Activated T-helper 1 cell treated with anti-CD3 and anti-CD28 coated beads, Interleukin-12 subunit alpha, Interleukin-12 subunit beta, Interleukin-2, Interleukin-4 antibody, amounts not matched to agents 30 ng/mL and 10 ng/mL and 1 ng/mL, durations not matched to agents 14 hours and 24 hours and 36 hours (primary cell): ENCODE results near the gene IL9. TPM values are rescaled to one million over a fixed set of nuclear protein-coding genes. Genes with fewer than 3 reads are reported as not detected.

ENCODE experiments used
- DNase-seq: peaks from one replicate; pipeline ENCODE4 v3.0.0; 2021; ENCODE audit warnings: low spot score
- H3K27ac Mint-ChIP-seq: one replicate; pipeline ENCODE4 v1.8.0; 2021; ENCODE audit warnings: mild to moderate bottlenecking, mixed read lengths
- H3K27me3 Mint-ChIP-seq: one replicate; pipeline ENCODE4 v1.8.0; 2022; ENCODE audit warnings: mild to moderate bottlenecking, moderate library complexity, mixed read lengths; ENCODE audit not compliant: insufficient read depth
- H3K36me3 Mint-ChIP-seq: one replicate; pipeline ENCODE4 v1.8.0; 2021; ENCODE audit warnings: low read depth, mixed read lengths
- H3K4me1 Mint-ChIP-seq: one replicate; pipeline ENCODE4 v1.8.0; 2021; ENCODE audit warnings: low read depth, mixed read lengths
- H3K4me3 Mint-ChIP-seq: one replicate; pipeline ENCODE4 v1.8.0; 2021; ENCODE audit warnings: mild to moderate bottlenecking, moderate library complexity, mixed read lengths
- H3K9me3 Mint-ChIP-seq: one replicate; pipeline ENCODE4 v1.8.0; 2021; ENCODE audit warnings: mixed read lengths
- intact Hi-C: fragments of 100-400 bp; cut with micrococcal nuclease; formaldehyde crosslinking; loops from one replicate; pipeline ENCODE4 v1.15.1; 2024
- total RNA-seq: library from RNA; stranded (reverse); gene quantifications from 2 replicates; pipeline ENCODE4 v1.2.3, GENCODE V29; 2022

Gene IL9
- total RNA-seq, 1 donor from 2014 or later: 0.36 TPM

DNA sequence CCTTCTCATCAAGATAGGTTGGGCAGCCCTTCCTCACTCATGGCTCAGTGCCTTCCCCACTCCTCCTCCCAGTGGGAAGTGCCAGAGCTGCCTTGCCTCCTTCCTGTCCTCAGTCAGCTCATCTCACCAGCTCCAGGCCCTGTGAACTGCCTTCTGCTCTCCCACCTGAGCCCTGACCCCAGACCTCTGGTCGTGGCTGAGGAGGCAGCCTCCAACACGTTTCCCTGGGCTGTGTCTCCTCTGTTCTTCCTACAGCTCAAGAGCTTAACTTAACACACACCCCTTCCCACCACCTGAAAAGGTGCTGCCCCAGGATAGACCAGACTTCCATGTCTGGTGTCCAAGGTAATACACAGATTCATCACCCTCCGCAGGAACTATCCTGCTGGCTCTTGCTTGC lies 21.2 kb downstream of the IL9 start:
- H3K27ac Mint-ChIP-seq: no peak overlapping the region
- peaks cover 4% of the 10 kb centered on the region for H3K27me3 Mint-ChIP-seq
- H3K4me1 Mint-ChIP-seq: no peaks in the 10 kb centered on the region
- intact Hi-C loops: no loop called here
- H3K36me3 Mint-ChIP-seq: no peaks in the 10 kb centered on the region
- no peak for DNase-seq
- H3K4me3 Mint-ChIP-seq: no peak overlapping the region
- H3K9me3 Mint-ChIP-seq: no peaks in the 10 kb centered on the region

DNA sequence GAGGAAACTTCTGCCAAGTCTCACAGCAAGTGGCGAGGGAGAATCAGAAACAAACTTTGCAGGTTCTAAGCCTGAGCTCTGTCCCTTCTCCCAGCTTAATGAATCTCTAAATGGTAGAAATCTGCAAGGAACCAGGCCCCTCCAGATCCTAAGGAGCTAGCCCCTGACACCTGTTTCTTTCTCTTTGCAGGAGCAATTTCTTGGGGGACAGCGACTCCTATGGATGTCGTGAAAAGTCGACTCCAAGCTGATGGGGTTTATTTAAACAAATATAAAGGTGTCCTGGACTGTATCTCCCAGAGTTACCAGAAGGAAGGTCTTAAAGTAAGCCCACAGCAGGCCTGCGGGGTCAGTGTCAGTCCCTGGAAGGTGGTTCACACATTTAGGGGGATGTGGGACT lies 21.8 kb downstream of the IL9 start:
- Mint-ChIP-seq H3K27ac (no peak overlapping the region), H3K4me1 (no peaks in the 10 kb centered on the region), H3K27me3 (peaks cover 4% of the 10 kb centered on the region), H3K36me3 (no peaks in the 10 kb centered on the region), H3K4me3 (no peak overlapping the region), H3K9me3 (no peaks in the 10 kb centered on the region)
- no peak for DNase-seq
- intact Hi-C loops: no loop called here

DNA sequence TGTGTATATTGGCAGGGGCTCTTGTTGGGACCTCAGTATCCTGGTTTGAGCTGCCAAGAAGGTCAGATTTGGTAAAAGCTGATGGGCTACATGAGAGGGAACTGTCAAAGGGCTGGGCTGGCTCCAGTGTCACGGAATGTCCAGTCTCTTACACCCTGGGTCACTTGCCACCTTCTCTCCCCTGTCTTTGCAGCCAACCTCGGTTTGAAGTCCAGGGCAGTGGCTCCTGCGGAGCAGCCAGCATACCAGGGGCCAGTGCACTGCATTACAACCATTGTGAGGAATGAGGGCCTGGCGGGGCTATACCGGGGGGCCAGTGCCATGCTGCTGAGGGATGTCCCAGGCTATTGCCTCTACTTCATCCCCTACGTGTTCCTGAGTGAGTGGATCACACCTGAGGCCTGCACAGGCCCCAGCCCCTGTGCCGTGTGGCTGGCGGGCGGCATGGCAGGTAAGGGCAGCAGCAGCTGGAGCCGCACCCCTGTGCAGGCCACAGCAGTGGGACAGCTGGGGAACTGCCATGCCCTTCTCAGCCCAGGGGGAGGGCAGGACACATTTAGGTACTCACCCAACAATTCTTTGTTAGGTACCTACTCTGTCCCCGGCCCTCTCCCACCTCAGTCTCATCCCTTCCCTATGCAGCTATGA lies 24.2 kb downstream of the IL9 start:
- H3K27ac Mint-ChIP-seq: no peak overlapping the region
- intact Hi-C loops: no loop called here
- H3K9me3 Mint-ChIP-seq: no peaks in the 10 kb centered on the region
- peaks cover 4% of the 10 kb centered on the region for H3K27me3 Mint-ChIP-seq
- no peaks in the 10 kb centered on the region for H3K4me1 Mint-ChIP-seq
- H3K4me3 Mint-ChIP-seq: no peak overlapping the region
- no peaks in the 10 kb centered on the region for H3K36me3 Mint-ChIP-seq
- no peak for DNase-seq

DNA sequence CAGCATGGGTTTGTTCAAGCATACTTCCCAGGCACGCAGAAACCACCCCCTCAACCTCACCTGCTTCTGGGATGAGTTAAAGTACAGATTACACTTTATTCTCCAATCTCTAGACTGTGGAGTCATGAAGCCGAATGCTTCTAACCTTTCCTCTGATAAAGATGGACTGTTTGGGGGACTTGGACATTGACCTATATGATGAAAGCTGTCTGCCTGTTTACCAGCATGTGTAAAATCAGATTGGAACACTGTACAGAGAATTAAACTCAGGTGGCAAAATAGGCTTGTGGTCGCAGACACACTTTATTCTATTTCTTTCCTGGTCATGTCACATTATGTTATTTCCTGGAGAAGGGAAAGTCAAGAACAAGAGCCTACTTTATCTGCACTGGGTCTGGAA lies 25.7 kb downstream of the IL9 start:
- Mint-ChIP-seq H3K27me3 (peaks cover 4% of the 10 kb centered on the region), H3K4me1 (no peaks in the 10 kb centered on the region), H3K36me3 (no peaks in the 10 kb centered on the region), H3K27ac (no peak overlapping the region), H3K9me3 (no peaks in the 10 kb centered on the region), H3K4me3 (no peak overlapping the region)
- intact Hi-C loops: no loop called here
- DNase-seq: no peak

DNA sequence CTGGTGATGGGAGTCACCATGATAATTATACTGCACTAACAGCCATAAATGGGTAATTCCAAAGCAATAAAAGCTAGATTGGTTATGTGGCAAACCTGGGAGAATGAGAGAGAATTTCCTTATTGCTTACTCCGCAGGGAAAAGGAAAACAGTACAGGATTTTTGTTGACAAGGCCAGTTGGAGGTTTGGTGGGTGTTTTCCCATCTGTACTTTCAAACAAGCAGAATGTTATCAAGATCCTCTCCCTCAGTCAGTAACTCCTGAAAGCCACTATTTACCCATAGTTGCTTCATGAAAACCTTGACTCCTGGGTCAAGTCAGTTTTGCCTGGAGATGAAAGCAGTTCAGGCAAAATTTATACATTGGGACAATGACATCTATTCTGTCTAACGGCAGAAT lies 26.4 kb downstream of the IL9 start:
- Mint-ChIP-seq H3K27ac (no peak overlapping the region), H3K27me3 (no peaks in the 10 kb centered on the region), H3K4me1 (no peaks in the 10 kb centered on the region), H3K36me3 (no peaks in the 10 kb centered on the region), H3K9me3 (no peaks in the 10 kb centered on the region), H3K4me3 (no peak overlapping the region)
- intact Hi-C loops: no loop called here
- no peak for DNase-seq

DNA sequence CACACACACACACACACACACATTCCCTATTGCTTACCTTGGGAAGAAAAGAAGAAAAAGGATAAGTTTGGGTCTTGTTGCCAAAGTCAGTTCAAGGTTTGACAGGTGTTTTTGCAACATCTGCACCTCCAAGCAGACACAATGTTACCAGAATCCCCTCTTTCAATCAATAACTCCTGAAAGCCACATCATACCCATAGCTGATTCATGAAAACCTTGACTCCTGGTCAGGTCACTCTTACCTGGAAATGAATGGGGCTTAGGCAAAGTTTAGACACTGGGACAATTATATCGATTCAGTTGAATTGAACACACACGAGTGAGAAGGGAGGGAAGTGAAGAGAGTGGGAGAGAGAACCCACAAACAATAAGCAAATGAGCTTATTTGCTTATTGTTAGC lies 27.0 kb downstream of the IL9 start:
- no peak overlapping the region for H3K27ac Mint-ChIP-seq
- no peaks in the 10 kb centered on the region for H3K9me3 Mint-ChIP-seq
- DNase-seq: no peak
- no peaks in the 10 kb centered on the region for H3K27me3 Mint-ChIP-seq
- intact Hi-C loops: no loop called here
- H3K4me1 Mint-ChIP-seq: no peaks in the 10 kb centered on the region
- H3K36me3 Mint-ChIP-seq: no peaks in the 10 kb centered on the region
- H3K4me3 Mint-ChIP-seq: no peak overlapping the region

DNA sequence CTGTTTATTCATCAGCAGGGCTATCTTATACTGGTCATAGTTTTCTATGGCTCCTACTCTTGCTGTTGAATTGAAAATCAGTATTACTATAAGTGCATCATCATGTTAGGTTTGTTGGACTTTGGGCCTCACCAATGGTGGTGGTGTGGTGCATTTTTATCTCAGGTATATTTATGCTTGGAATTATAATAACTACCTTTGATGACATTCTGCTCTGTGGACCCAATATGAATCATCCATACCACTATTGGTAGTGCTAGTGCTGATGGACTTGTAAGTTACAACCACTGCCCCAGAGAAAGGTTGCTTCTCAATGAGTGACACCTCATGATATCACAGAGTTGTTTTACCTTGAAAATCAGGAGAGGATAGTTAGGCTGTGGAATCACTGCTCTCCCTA lies 28.0 kb downstream of the IL9 start:
- intact Hi-C loops: no loop called here
- no peaks in the 10 kb centered on the region for H3K27me3 Mint-ChIP-seq
- H3K9me3 Mint-ChIP-seq: no peaks in the 10 kb centered on the region
- no peak overlapping the region for H3K4me3 Mint-ChIP-seq
- no peak for DNase-seq
- H3K36me3 Mint-ChIP-seq: no peaks in the 10 kb centered on the region
- no peaks in the 10 kb centered on the region for H3K4me1 Mint-ChIP-seq
- H3K27ac Mint-ChIP-seq: no peak overlapping the region

DNA sequence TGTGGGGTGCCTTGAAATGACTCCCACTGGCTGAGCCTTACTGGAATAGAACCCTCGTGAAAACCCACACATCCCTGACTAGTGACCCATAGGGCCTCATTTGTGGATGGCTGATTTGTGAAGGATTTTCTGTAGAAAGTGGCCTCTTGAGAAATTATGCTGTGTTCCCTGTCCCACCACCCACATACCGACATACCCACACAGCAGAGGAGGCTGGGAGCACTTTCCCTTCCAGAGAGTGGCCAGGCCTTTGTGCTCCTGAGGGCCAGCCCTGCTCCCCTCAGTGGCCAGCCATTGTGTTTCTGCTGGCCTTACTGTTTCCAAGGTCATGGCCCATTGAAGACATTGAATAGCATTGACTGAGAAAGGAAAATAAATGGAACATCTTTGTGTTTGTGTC lies 29.6 kb downstream of the IL9 start:
- Mint-ChIP-seq H3K4me3 (no peak overlapping the region), H3K4me1 (no peaks in the 10 kb centered on the region), H3K36me3 (no peaks in the 10 kb centered on the region), H3K27me3 (no peaks in the 10 kb centered on the region), H3K27ac (no peak overlapping the region), H3K9me3 (no peaks in the 10 kb centered on the region)
- intact Hi-C loops: no loop called here
- no peak for DNase-seq

DNA sequence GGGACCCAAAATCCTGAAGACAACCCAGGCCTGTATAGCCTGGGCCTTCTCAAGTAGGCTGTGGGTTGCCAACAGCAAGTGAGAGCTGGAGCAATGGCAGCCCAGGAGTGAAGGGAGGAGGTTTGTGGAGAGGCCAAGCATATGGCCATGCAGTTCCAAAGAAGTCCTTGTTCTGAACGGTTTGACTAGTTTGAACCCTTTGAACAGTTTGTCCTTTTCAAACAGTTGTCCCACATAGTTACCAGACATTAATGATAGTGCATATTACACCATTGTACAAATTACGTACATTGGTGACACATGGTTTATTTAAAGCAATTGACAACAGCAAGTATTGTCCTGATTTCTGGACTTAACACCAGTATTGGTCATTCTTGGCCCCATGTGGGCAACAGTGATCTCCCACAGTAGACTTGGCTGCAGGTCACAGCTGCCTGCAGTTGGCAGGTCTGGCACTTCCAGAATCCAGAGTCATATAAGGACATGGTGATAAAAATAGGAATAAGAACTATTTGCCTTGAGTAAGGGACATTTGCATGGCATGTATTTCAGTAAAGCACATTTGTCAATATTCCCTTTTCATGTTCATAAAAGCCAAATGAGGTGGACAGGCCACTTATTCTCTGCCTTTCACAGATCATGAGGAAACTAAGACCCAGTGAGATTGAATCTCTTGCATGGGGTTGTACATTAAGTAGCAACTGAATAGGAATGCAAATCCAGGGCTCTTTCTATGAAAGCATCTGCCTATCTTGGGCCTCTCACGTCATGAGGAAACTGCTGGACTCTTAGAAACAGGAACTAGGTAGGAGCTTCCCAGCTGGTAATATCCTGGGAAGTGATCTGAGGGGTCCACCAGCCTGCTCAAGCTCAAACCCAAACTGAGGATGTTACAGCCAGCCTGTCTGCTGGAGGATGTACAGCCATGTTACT lies 30.9 kb downstream of the IL9 start:
- intact Hi-C loops: no loop called here

DNA sequence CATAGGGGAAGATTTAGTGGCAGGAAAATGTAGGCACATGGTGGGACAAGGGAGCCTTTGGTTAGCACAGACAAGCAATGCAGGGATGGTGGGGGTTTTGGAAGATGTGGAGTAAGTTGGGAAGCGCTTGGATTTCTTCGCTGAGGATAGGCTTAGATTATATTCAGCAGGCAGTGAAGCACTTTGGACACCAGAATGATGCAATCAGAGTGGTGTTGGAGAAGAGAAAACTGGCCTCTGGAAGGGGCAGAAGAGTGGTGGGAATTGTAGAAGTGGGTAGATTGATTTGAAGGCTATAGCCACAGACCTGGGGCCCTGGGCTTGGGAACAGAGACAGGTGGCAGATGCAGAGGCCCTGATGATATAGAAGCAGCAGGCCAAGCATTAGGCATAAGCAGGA lies 32.9 kb downstream of the IL9 start:
- Mint-ChIP-seq H3K9me3 (no peaks in the 10 kb centered on the region), H3K27me3 (no peaks in the 10 kb centered on the region), H3K4me1 (no peaks in the 10 kb centered on the region), H3K4me3 (no peak overlapping the region), H3K36me3 (no peaks in the 10 kb centered on the region), H3K27ac (no peak overlapping the region)
- intact Hi-C loops: no loop called here
- DNase-seq: no peak

More for the DNA sequence above, 30.9 kb downstream of the IL9 start:
- no peak overlapping the region for H3K4me3 Mint-ChIP-seq
- no peak for DNase-seq
- H3K27ac Mint-ChIP-seq: no peak overlapping the region
- no peaks in the 10 kb centered on the region for H3K27me3 Mint-ChIP-seq
- no peaks in the 10 kb centered on the region for H3K36me3 Mint-ChIP-seq
- H3K9me3 Mint-ChIP-seq: no peaks in the 10 kb centered on the region
- H3K4me1 Mint-ChIP-seq: no peaks in the 10 kb centered on the region

DNA sequence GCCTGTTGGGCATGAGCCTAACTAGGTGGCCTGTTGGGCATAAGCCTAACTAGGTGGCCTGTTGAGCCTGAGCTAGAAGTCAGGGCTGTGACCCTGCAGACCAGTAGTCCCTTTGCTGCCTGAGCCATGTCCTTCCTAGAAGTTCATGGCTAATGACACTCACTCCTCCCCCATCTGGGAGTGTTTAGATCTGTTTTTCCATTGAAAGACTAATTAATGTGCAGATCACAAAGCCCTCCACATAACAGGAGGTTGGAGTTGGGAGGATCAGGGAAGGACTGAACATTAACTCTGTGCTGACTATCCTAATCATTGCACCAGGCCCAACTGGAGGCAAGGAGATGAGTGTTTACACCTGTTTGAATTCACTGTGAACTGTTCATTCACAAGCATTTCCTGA lies 33.6 kb downstream of the IL9 start:
- intact Hi-C loops: no loop called here
- no peaks in the 10 kb centered on the region for H3K9me3 Mint-ChIP-seq
- no peak for DNase-seq
- H3K27ac Mint-ChIP-seq: no peak overlapping the region
- H3K4me1 Mint-ChIP-seq: no peaks in the 10 kb centered on the region
- no peaks in the 10 kb centered on the region for H3K27me3 Mint-ChIP-seq
- no peaks in the 10 kb centered on the region for H3K36me3 Mint-ChIP-seq
- H3K4me3 Mint-ChIP-seq: no peak overlapping the region

DNA sequence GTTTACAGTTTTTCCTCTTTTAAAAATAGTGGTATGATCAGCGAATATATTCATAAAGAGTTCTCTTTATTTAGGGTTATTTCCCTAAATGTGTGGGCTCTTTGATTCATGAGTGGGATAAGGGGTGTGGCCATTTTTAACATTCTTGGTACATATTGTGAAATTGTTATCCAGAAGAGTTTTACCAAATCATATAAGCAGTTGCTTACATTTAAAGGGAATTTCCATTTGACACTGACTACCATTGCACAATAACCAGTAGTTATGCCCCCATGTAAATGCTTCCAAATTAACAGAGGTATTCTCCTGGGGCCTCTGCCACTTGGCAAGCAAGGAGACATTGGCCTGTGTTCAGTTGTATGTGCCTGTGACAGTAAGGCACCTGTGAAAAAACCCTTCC lies 34.0 kb downstream of the IL9 start:
- no peaks in the 10 kb centered on the region for H3K9me3 Mint-ChIP-seq
- intact Hi-C loops: no loop called here
- no peaks in the 10 kb centered on the region for H3K27me3 Mint-ChIP-seq
- H3K27ac Mint-ChIP-seq: no peak overlapping the region
- H3K36me3 Mint-ChIP-seq: no peaks in the 10 kb centered on the region
- no peaks in the 10 kb centered on the region for H3K4me1 Mint-ChIP-seq
- no peak overlapping the region for H3K4me3 Mint-ChIP-seq
- no peak for DNase-seq

DNA sequence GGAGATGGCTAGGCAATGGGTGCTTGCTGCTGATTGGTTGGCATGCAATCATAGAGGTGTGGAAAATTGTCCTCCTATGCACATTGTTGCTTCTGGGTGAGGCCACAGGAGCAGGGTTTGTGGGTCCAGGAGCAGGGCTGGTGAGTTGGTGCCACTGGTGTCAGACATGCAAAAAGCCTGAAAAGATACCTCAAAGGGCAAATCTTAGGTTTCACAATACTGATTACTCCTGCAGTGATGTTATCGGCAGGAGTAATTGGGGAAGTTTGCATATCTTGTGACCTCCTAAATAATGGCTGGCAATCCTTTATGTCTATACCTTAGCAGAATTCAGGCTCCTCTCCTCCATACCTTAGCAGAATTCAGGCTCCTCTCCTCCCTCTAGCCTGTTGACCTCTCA lies 36.0 kb downstream of the IL9 start:
- Mint-ChIP-seq H3K4me3 (no peak overlapping the region), H3K4me1 (no peaks in the 10 kb centered on the region), H3K27ac (no peak overlapping the region), H3K27me3 (no peaks in the 10 kb centered on the region), H3K36me3 (no peaks in the 10 kb centered on the region), H3K9me3 (no peaks in the 10 kb centered on the region)
- intact Hi-C loops: no loop called here
- no peak for DNase-seq
